Loucy (cell line): ENCODE data around the gene ACSF2.

Experiments
- H2AFZ ChIP-seq: fragments of 200-600 bp; sonication (generic); 2 replicates; pipeline ENCODE4 v1.6.0; 2016; ENCODE audit warnings: antibody characterized with exemption, mild to moderate bottlenecking, low read length, moderate library complexity
- H3F3A ChIP-seq: fragments of 200-600 bp; 2 replicates; pipeline ENCODE4 v1.6.0; 2016; ENCODE audit warnings: antibody characterized with exemption, low read depth, mild to moderate bottlenecking
- H3K27me3 ChIP-seq: fragments of 200-600 bp; sonication (generic); 2 replicates; pipeline ENCODE4 v1.6.1; 2014; ENCODE audit warnings: low read length, mild to moderate bottlenecking; ENCODE audit not compliant: insufficient read depth, poor library complexity, severe bottlenecking
- H3K36me3 ChIP-seq: fragments of 200-600 bp; sonication (generic); 2 replicates; pipeline ENCODE4 v1.6.1; 2016; ENCODE audit warnings: low read length; ENCODE audit not compliant: insufficient read depth
- H3K4me1 ChIP-seq: fragments of 200-600 bp; sonication (generic); 2 replicates; pipeline ENCODE4 v1.5.1; 2014; ENCODE audit warnings: low read length, mild to moderate bottlenecking; ENCODE audit not compliant: insufficient read depth, poor library complexity, severe bottlenecking
- H3K4me2 ChIP-seq: fragments of 200-600 bp; sonication (generic); 2 replicates; pipeline ENCODE4 v1.6.0; 2014; ENCODE audit warnings: antibody characterized with exemption, low read length, low read depth, mild to moderate bottlenecking; ENCODE audit not compliant: poor library complexity, severe bottlenecking
- H3K4me3 ChIP-seq: fragments of 200-600 bp; sonication (generic); 2 replicates; pipeline ENCODE4 v1.5.1; 2014; ENCODE audit warnings: low read length, mild to moderate bottlenecking, mixed read lengths; ENCODE audit not compliant: poor library complexity, severe bottlenecking
- H3K79me2 ChIP-seq: fragments of 200-600 bp; sonication (generic); 2 replicates; pipeline ENCODE4 v1.6.1; 2014; ENCODE audit warnings: low read length; ENCODE audit not compliant: insufficient read depth
- H3K9ac ChIP-seq: fragments of 200-600 bp; sonication (generic); 2 replicates; pipeline ENCODE4 v1.6.0; 2014; ENCODE audit warnings: mild to moderate bottlenecking, low read depth, low read length, moderate library complexity; ENCODE audit not compliant: poor library complexity, severe bottlenecking
- H3K9me2 ChIP-seq: fragments of 200-600 bp; sonication (generic); replicated peaks from 2 replicates; pipeline ENCODE4 v1.6.1; 2016; ENCODE audit warnings: low read depth, low read length, mixed read lengths
- H3K9me3 ChIP-seq: fragments of 200-600 bp; sonication (generic); 2 replicates; pipeline ENCODE4 v1.6.1; 2014; ENCODE audit warnings: mild to moderate bottlenecking, antibody characterized with exemption, low read length, low read depth; ENCODE audit not compliant: insufficient read depth
- H4K20me1 ChIP-seq: fragments of 200-600 bp; sonication (generic); 2 replicates; pipeline ENCODE4 v1.6.0; 2014; ENCODE audit warnings: antibody characterized with exemption, low read length, mild to moderate bottlenecking; ENCODE audit not compliant: insufficient read depth, poor library complexity, severe bottlenecking
- EZH2phosphoT487 ChIP-seq: fragments of 200-600 bp; IDR thresholded peaks from 2 replicates; pipeline ENCODE4 v1.6.1; 2018; ENCODE audit warnings: antibody characterized with exemption, mild to moderate bottlenecking, moderate library complexity, borderline replicate concordance
- TF ChIP-seq, protein P1 (sequence below): fragments of 200-600 bp; sonication (generic); conservative IDR thresholded peaks from 2 replicates; pipeline ENCODE4 v1.5.1; 2014; ENCODE audit warnings: mild to moderate bottlenecking, antibody characterized with exemption, low read length

The ACSF2 gene

DNA sequence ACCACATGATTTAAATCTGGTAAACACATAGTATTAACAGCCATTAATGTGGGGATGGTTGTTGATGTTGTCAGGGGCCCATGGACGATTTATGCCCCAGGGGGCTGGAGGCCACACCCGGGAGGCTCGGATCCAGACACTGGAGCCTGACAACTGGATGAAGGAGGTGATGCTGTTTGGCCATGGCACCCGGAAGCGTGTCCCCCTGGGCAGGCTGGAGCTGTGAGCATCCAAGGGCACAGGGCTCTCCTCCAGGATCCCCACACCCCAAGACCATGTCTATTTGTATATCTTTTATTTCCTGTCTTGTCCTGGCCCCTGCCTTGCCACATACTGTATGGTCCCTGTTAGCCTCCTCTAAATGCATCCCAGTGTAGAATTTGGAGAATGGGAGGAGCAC lies 57.2 kb downstream of the ACSF2 start:
- H3K9me2 ChIP-seq = no peaks in the 10 kb centered on the region
- H3K4me1 ChIP-seq = peaks cover 16% of the 10 kb centered on the region
- no peaks in the 10 kb centered on the region for H3K9me3 ChIP-seq
- H3K27me3 ChIP-seq = no peaks in the 10 kb centered on the region
- H3K4me3 ChIP-seq = no peak overlapping the region
- peaks cover 21% of the 10 kb centered on the region; the same call in 1 of the 2 replicates for H3K36me3 ChIP-seq
- H4K20me1 ChIP-seq = peaks cover 6% of the 10 kb centered on the region
- no peak for TF ChIP-seq EZH2phosphoT487
- TF ChIP-seq, protein P1, sequence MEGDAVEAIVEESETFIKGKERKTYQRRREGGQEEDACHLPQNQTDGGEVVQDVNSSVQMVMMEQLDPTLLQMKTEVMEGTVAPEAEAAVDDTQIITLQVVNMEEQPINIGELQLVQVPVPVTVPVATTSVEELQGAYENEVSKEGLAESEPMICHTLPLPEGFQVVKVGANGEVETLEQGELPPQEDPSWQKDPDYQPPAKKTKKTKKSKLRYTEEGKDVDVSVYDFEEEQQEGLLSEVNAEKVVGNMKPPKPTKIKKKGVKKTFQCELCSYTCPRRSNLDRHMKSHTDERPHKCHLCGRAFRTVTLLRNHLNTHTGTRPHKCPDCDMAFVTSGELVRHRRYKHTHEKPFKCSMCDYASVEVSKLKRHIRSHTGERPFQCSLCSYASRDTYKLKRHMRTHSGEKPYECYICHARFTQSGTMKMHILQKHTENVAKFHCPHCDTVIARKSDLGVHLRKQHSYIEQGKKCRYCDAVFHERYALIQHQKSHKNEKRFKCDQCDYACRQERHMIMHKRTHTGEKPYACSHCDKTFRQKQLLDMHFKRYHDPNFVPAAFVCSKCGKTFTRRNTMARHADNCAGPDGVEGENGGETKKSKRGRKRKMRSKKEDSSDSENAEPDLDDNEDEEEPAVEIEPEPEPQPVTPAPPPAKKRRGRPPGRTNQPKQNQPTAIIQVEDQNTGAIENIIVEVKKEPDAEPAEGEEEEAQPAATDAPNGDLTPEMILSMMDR = no peak
- peaks cover 19% of the 10 kb centered on the region; the same call in 1 of the 2 replicates for H3K79me2 ChIP-seq
- peaks cover 4% of the 10 kb centered on the region for H3F3A ChIP-seq
- no peak overlapping the region for H3K4me2 ChIP-seq
- no peak overlapping the region for H2AFZ ChIP-seq
- no peak overlapping the region for H3K9ac ChIP-seq

- H3K4me3 ChIP-seq = no peak overlapping the region
- H3F3A ChIP-seq = no peaks in the 10 kb centered on the region
- H2AFZ ChIP-seq = no peak overlapping the region
- H3K4me1 ChIP-seq = peaks cover 13% of the 10 kb centered on the region
- H3K9ac ChIP-seq = no peak overlapping the region
- H3K9me2 ChIP-seq = no peaks in the 10 kb centered on the region
- H3K9me3 ChIP-seq = no peaks in the 10 kb centered on the region
- H4K20me1 ChIP-seq = peaks cover 5% of the 10 kb centered on the region
- peaks cover 21% of the 10 kb centered on the region; the same call in 1 of the 2 replicates for H3K36me3 ChIP-seq
- peaks cover 18% of the 10 kb centered on the region; the same call in 1 of the 2 replicates for H3K79me2 ChIP-seq
- H3K27me3 ChIP-seq = no peaks in the 10 kb centered on the region
- H3K4me2 ChIP-seq = no peak overlapping the region
- TF ChIP-seq, protein P1 = no peak
- TF ChIP-seq EZH2phosphoT487 = no peak
Observed at GRCh38 chr17:50484386-50485155, 58.6 kb downstream of the ACSF2 start.

GRCh38 chr17:50487213-50488096 lies 61.4 kb downstream of the ACSF2 start:
- Histone ChIP-seq H2AFZ (no peak overlapping the region), H4K20me1 (no peaks in the 10 kb centered on the region), H3K4me2 (no peak overlapping the region), H3F3A (no peaks in the 10 kb centered on the region), H3K36me3 (peaks cover 21% of the 10 kb centered on the region; the same call in 1 of the 2 replicates), H3K9me2 (no peaks in the 10 kb centered on the region), H3K79me2 (no peaks in the 10 kb centered on the region), H3K27me3 (no peaks in the 10 kb centered on the region), H3K4me1 (peaks cover 3% of the 10 kb centered on the region), H3K9ac (no peak overlapping the region), H3K9me3 (no peaks in the 10 kb centered on the region), H3K4me3 (no peak overlapping the region)
- no peak for TF ChIP-seq EZH2phosphoT487
- TF ChIP-seq, protein P1 = no peak
